HEK293 (cell line): ENCODE data around the gene ELOVL3.

ENCODE experiments used
- ZFHX2 ChIP-seq: fragments of 450-650 bp; formaldehyde crosslinking; conservative IDR thresholded peaks from 2 replicates; pipeline ENCODE4 v1.5.1; 2016; ENCODE audit warnings: missing biosample characterization, missing genetic modification characterization
- ZNF239 ChIP-seq: fragments of 450-650 bp; formaldehyde crosslinking; IDR thresholded peaks from 2 replicates; pipeline ENCODE4 v1.5.1; 2016; ENCODE audit warnings: missing biosample characterization, missing genetic modification characterization
- ZNF274 ChIP-seq, 2 experiments: fragments of 200-500 bp in 1 of 2; fragments of 450-650 bp in 1 of 2; sonication (Bioruptor generic) in 1 of 2; formaldehyde crosslinking in 1 of 2; IDR thresholded peaks; 2 replicates each; pipeline versions ENCODE4 v1.5.1 to v1.6.1; 2014 to 2016; ENCODE audit warnings: borderline replicate concordance in 1 of 2, inconsistent platforms in 1 of 2, low read length in 1 of 2, missing biosample characterization in 1 of 2, missing genetic modification characterization in 1 of 2
- TF ChIP-seq, protein P1 (sequence below): fragments of 450-650 bp; formaldehyde crosslinking; IDR thresholded peaks from 2 replicates; pipeline ENCODE4 v1.5.1; 2016; ENCODE audit warnings: missing biosample characterization, missing genetic modification characterization
- TF ChIP-seq, protein P2 (sequence below): fragments of 450-650 bp; formaldehyde crosslinking; conservative IDR thresholded peaks from 2 replicates; pipeline ENCODE4 v1.5.1; 2016; ENCODE audit warnings: low read depth, missing biosample characterization, missing genetic modification characterization
- TF ChIP-seq, protein P3 (sequence below): fragments of 450-650 bp; formaldehyde crosslinking; IDR thresholded peaks from 2 replicates; pipeline ENCODE4 v1.5.1; 2016; ENCODE audit warnings: missing biosample characterization, missing genetic modification characterization
- TF ChIP-seq, protein P4 (sequence below): fragments of 450-650 bp; formaldehyde crosslinking; IDR thresholded peaks from 2 replicates; pipeline ENCODE4 v1.5.1; 2016; ENCODE audit warnings: missing biosample characterization, missing genetic modification characterization

DNA sequence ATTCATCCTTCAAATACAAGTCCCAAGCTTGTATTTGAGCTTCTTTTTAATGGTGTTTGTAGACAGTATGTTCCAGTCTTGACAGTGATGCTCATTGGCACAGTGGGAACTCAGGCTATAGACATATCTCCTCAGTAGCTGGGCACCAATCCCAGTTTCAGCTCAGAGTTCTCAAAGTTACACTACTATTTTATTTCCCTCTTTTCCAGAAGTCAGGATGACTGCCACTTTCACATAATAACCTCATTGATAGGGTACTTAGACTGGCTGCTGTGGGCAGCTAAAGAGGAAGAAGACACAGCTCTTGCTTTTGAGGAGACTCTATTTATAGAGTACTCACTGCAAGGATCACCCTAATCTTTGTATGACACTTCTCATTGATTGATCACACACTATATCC, 21.6 kb downstream of the ELOVL3 start:
- TF ChIP-seq ZNF239 (tag by site-specific recombination) (no peak), ZFHX2 (no peak), ZNF274 (IDR thresholded peaks at IDR 0.05; ENCODE audit: low read length) (no peak), ZNF274 (tag by site-specific recombination; IDR thresholded peaks at IDR 0.05; ENCODE audit: borderline replicate concordance) (no peak)
- TF ChIP-seq, protein P1, sequence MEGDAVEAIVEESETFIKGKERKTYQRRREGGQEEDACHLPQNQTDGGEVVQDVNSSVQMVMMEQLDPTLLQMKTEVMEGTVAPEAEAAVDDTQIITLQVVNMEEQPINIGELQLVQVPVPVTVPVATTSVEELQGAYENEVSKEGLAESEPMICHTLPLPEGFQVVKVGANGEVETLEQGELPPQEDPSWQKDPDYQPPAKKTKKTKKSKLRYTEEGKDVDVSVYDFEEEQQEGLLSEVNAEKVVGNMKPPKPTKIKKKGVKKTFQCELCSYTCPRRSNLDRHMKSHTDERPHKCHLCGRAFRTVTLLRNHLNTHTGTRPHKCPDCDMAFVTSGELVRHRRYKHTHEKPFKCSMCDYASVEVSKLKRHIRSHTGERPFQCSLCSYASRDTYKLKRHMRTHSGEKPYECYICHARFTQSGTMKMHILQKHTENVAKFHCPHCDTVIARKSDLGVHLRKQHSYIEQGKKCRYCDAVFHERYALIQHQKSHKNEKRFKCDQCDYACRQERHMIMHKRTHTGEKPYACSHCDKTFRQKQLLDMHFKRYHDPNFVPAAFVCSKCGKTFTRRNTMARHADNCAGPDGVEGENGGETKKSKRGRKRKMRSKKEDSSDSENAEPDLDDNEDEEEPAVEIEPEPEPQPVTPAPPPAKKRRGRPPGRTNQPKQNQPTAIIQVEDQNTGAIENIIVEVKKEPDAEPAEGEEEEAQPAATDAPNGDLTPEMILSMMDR (tag by site-specific recombination), result no peak
- TF ChIP-seq, protein P2, sequence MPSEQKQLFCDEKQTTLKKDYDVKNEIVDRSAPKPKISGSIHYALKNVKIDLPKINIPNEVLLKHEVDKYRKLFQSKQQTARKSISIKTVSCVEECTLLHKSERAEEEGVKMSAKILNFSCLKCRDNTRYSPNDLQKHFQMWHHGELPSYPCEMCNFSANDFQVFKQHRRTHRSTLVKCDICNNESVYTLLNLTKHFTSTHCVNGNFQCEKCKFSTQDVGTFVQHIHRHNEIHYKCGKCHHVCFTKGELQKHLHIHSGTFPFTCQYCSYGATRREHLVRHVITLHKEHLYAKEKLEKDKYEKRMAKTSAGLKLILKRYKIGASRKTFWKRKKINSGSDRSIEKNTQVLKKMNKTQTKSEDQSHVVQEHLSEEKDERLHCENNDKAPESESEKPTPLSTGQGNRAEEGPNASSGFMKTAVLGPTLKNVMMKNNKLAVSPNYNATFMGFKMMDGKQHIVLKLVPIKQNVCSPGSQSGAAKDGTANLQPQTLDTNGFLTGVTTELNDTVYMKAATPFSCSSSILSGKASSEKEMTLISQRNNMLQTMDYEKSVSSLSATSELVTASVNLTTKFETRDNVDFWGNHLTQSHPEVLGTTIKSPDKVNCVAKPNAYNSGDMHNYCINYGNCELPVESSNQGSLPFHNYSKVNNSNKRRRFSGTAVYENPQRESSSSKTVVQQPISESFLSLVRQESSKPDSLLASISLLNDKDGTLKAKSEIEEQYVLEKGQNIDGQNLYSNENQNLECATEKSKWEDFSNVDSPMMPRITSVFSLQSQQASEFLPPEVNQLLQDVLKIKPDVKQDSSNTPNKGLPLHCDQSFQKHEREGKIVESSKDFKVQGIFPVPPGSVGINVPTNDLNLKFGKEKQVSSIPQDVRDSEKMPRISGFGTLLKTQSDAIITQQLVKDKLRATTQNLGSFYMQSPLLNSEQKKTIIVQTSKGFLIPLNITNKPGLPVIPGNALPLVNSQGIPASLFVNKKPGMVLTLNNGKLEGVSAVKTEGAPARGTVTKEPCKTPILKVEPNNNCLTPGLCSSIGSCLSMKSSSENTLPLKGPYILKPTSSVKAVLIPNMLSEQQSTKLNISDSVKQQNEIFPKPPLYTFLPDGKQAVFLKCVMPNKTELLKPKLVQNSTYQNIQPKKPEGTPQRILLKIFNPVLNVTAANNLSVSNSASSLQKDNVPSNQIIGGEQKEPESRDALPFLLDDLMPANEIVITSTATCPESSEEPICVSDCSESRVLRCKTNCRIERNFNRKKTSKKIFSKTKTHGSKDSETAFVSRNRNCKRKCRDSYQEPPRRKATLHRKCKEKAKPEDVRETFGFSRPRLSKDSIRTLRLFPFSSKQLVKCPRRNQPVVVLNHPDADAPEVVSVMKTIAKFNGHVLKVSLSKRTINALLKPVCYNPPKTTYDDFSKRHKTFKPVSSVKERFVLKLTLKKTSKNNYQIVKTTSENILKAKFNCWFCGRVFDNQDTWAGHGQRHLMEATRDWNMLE (tag by site-specific recombination), result no peak
- TF ChIP-seq, protein P3, sequence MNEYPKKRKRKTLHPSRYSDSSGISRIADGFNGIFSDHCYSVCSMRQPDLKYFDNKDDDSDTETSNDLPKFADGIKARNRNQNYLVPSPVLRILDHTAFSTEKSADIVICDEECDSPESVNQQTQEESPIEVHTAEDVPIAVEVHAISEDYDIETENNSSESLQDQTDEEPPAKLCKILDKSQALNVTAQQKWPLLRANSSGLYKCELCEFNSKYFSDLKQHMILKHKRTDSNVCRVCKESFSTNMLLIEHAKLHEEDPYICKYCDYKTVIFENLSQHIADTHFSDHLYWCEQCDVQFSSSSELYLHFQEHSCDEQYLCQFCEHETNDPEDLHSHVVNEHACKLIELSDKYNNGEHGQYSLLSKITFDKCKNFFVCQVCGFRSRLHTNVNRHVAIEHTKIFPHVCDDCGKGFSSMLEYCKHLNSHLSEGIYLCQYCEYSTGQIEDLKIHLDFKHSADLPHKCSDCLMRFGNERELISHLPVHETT (tag by site-specific recombination), result no peak
- TF ChIP-seq, protein P4, sequence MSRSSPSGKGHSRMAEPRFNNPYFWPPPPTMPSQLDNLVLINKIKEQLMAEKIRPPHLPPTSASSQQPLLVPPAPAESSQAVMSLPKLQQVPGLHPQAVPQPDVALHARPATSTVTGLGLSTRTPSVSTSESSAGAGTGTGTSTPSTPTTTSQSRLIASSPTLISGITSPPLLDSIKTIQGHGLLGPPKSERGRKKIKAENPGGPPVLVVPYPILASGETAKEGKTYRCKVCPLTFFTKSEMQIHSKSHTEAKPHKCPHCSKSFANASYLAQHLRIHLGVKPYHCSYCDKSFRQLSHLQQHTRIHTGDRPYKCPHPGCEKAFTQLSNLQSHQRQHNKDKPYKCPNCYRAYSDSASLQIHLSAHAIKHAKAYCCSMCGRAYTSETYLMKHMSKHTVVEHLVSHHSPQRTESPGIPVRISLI (tag by site-specific recombination), result no peak
